HUDEP-2 (cell line): ENCODE measurements around the gene APLP1.
A peak's percentile ranks its signal among the peaks of the same experiment; 100 is the strongest.
"Not testable (repeated sequence)": the region's sequence is repeated elsewhere in the genome, so short reads cannot be mapped to it uniquely, and the experiment has no call there.

ENCODE experiments used
- DNase-seq, 76 experiments: peaks; one replicate each; lab custom pipeline; 2025; ENCODE audit not compliant: unreplicated experiment in 76 of 76; lab: John Stamatoyannopoulos, UW

The APLP1 gene

DNA sequence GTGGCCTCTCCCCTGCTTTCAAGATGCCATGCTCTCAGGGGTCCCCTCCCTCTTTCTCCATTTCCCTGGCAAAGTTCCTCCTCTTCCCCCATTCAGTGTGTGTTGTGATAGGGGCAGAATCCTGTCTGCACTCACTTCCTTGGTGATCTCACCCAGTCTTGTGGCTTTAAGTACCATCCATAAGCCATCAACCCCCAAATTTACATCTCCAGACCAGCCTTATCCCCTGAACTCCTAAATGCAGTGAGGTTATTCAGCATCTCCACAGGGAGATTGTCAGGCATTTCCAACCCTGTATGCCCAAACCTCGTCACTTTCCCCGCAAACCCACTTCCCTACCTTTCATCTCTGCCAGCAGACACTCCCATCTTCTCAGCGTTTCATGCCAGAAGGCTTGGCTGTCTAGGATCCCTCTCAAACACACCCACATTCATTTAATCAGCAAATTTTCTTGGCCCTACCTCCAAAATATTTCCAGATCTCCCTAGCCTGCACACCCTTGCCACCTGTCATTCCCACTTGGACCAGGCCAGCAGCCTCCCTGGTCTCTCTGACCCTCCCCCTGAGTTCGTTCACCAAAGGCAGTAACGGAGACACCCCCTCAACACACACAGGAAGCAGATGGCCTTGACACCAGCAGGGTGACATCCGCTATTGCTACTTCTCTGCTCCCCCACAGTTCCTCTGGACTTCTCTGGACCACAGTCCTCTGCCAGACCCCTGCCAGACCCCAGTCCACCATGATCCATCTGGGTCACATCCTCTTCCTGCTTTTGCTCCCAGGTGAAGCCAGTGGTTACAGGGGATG is 33.7 kb downstream of the APLP1 start, which contains the start of gene HCST:
Gene HCST (plus strand): TSS at position 676 of the 808 bp plus-strand sequence. CDS start 65 bp downstream, at position 741.
- peak in 5 of 76 experiments; percentile 10 to 26 (median 14) for DNase-seq

DNA sequence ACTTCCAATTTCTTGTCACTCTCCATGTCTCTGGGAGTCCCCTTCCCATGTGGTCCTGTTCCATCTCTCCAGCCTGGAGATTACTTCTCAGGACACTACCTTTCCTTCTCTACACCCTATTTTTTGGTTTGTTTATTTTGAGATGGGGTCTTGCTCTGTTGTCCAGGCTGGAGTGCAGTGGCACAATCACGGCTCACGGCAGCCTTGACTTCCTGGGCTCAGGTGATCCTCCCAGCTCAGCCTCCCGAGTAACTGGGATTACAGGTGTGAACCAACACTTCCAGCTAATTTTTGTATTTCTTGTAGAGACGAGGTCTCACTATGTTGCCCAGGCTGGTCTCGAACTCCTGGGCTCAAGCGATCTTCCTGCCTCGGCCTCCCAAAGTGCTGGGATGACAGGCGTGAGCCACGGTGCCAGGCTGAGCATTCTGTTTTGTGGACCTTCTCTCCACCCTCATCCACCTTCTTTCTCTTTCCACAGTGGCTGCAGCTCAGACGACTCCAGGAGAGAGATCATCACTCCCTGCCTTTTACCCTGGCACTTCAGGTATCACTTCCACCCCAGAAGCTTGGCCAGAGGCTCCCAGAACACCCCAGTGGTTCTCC is 34.6 kb downstream of the APLP1 start:
- no peak for DNase-seq

DNA sequence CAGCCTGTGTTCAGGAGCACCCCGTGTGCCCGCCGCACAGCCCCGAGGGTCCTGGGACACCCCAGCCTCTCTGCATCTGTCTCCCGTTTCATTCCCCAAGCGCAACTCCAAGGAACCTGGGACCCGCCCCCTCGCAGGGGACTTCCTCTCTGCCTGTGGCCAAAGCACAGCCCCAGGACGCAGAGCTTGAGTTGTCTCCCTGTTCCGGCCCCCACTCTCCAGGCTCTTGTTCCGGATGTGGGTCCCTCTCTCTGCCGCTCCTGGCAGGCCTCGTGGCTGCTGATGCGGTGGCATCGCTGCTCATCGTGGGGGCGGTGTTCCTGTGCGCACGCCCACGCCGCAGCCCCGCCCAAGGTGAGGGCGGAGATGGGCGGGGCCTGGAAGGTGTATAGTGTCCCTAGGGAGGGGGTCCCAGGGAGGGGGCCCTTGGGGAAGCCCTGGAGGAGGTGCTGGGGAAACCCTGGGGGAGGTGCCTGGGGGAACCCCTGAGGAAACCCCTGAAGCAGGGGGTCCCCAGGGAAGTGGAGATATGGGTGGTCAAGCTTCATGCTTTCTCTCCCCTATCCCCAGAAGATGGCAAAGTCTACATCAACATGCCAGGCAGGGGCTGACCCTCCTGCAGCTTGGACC is 35.3 kb downstream of the APLP1 start:
- DNase-seq = peak in 70 of 76 experiments; percentile 22 to 89 (median 72)

DNA sequence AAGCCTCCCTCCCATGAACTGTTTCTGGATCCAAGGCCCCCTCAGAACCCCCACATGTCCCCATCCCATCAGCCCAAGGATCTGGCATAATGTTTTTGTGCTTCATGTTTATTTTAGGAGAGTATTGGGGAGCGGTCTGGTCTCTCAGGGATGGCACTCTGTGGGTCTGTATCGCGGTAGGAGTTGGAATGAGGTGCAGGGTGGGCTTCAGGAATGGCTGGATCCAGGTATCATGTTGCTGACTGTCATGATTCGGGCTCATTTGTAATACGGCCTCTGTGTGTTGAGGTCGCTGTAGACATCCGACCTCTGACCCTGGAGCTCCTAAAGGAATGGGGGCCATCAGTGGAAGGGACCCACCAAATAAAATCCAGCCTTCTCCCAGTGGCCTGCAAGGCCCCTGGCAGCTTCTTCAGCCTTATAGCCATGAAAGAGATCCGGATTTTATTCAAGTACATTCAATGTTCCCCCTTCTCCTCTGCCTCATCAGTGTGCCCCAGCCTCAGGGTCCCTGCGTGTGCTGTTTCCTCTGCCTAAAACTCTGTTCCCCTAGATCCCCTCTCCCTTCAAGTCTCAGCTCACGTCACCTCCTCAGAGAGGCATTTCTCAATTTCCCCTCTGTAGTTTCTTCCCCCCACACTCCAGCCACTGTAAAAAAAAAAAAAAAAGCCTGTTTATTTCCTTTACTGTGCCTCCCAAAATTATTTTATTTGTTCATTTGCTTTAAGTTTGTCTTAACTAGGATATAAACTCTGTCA is 36.1 kb downstream of the APLP1 start:
- no peak for DNase-seq

DNA sequence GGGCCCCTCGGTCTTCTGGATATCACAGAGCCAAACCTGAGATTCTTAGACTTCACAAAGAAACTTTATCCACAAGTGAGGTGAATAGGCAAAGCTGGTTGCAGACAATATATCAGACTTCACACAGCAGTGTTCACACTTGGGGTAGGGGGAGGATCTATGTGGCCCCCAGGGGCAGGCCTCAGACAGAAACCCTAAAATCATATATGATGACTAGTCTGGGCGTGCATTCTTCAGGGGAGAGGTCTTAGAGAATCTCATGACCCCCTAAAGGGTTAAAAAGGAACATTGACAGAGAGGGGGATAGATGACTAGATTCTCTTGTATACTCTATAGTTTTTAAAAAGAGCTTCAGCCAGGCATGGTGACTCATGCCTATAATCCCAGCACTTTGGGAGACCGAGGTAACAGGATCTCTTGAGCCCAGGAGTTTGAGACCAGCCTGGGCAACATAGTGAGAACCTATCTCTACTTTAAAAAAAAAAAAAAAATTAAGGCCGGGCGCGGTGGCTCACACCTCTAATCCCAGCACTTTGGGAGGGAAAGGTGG is 36.9 kb downstream of the APLP1 start:
- DNase-seq = no peak

DNA sequence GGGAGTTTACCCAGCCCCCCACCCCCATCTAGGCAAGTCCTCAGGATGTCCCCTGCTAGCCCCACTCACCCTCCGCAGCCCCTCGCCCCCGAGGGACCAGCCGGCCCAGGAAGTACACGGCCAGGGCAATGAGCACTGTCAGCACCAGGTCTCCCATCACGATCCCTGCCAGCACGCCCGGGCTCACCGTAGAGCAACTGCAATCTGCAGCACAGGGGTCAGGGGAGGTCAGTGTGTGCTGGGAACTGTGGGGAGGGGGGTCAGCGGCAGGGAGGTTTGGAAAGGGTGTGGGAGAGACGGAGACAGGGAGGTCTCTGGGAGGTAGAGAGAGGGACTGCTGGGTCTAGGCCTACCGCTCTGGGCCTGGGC is 39.0 kb downstream of the APLP1 start:
- DNase-seq = no peak

DNA sequence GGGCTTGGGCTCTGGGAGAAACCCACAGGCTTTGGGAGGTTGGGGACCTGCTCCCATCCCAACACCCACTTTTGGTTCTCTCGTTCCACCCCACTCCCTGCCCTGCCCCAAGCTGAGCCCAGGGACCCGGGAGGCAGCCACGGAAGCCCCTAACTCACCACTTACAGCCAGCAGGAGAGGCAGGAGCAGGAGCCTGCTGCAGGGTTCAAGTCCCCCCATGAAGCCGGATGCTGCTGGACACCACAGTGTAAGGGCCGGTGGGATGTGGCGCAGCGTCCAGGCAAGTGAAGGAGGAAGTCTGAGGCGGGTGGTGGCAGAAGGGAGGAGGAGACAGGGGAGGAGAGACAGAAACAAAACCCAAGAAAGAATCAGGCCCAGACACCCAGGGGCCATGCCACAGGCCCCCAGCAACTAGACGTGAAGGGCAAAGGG is 39.7 kb downstream of the APLP1 start, which contains the start of gene TYROBP:
Gene TYROBP (minus strand): TSS at position 286 of the 432 bp plus-strand sequence. CDS start 67 bp downstream, at position 219.
- no peak for DNase-seq

DNA sequence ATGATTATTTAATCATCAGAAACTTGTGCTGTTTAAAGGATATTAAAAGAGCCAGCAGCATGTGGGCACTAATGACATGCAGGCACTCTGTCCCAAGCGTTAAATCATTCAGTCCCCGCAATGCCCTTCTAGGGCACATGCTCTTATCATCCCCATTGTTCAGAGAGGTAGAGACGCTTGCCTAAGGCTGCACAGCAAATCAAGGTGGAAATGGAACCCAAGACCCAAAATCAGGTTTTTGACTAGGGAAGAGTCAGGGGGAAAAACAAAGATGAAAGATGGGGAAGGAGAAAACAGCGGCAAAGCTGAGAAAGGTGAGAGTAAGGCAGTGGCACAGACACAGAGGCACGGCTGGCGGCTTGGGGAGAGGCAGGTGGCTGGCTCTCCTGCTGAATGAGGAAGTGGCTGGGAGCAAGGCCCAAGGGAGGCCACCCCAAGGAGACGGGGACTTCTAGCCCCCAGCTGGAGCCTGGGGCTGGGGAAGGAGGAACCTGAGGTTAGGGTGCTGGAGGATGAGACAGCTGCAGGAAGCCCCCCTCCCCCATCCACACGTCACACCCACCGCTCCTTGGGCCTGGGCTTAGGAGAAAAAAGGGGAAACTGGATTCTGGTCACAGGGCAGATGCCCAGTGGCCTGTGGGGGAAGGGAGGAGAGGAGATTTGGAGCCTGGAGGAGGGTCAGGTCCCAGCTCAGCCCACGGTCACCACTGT is 40.8 kb downstream of the APLP1 start:
- peak in 2 of 76 experiments; percentile 9 to 12 for DNase-seq

DNA sequence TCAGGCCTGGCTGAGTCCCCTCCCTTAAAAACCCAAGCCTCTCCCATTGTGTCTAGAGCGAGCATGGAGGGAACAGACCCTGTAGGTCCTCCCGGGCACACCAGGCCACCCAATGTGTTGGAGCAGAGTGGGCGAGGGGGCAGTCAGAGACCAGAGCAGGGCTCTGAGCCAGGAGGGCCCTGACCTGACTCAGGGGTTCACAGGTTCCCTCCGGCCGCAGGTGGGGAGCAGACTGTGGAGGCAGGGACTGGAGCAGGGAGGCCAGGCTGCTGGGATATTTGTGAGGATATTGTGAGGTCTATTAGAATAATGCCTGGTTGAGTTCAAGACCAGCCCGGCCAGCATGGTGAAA is 41.3 kb downstream of the APLP1 start:
- no peak for DNase-seq

DNA sequence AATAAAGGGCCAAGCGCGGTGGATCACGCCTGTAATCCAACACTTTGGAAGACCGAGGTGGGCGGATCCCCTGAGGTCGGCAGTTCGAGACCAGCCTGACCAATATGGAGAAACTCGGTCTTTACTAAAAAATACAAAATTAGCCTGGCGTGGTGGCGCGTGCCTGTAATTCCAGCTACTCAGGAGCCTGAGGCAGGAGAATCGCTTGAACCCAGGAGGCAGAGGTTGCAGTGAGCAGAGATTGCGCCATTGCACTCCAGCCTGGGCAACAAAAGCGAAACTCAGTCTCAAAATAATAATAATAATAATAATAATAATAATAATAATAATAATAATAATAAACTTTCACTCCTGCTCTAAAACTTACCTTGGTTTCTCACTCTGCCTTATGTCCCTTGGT is 42.0 kb downstream of the APLP1 start:
- DNase-seq = not testable (repeated sequence)

DNA sequence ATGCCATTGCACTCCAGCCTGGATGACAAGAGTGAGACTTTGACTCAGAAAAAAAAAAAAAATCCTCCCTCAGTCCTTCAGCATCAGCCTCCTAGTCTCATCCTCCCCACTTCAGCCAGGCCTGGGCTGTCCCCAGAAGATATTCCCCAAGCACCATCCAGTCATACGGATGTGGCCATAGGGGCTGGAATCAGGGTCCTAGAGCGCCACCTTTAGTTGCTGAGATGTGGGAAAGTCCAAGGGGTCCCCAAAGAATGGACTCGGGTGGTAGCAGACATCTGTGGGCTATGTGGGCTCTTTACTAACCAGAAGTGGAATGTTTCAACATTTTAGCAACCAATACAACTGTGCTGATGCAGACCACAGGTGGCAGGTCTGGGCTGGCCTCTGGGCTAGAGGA is 42.8 kb downstream of the APLP1 start:
- no peak for DNase-seq

DNA sequence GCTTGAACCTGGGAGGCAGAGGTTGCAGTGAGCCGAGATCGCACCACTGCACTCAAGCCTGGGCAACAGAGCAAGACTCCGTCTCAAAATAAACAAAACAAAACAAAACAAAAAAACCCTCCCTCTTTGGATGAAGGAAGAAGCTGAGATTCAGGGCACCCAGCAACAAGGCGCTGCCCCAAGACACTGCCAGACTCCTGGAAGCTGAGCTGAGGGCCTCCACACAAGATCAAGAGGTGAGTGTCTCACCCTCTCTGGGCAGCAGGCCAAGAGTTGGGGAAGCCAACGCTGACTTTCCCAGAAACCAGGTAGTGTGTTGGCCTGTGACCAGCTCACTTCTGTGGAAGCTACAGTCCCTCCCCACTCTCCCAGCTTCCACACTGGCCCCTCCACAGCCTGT is 43.4 kb downstream of the APLP1 start:
- DNase-seq = no peak

DNA sequence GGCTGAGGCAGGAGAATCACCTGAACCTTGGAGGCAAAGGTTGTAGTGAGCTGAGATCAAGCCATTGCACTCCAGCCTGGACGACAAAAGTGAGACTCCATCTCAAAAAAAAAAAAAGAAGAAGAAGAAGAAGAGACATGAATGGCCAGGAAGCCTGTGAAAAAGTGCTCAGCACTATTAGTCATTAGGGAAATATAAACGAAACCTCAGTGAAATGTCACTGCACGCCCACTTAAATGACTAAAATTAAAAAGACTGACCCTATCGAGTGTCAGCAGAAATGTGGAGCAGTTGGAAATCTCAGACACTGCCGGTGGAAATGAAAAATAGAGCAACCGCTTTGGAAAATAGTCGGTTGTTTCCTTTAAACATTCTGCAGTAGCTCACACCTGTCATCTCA is 45.2 kb downstream of the APLP1 start:
- DNase-seq = no peak

DNA sequence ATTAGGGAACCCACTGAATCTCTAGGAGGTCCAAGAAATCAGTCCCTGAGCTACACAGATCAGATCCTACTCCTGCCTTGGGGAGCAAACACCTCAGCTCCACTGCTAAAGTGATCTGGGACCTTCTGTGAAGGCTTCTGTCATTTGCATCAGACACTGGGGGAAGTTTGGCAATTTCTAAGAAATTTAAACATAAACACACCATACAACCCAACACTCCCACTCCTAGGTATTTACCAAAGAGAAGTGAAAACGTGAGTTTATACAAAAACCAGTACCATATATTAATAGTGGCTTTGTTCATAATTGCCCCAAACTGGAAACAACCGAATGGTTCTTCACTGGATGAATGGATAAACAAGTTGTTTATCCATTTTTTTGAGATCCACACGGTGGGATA is 47.1 kb downstream of the APLP1 start:
- no peak for DNase-seq

DNA sequence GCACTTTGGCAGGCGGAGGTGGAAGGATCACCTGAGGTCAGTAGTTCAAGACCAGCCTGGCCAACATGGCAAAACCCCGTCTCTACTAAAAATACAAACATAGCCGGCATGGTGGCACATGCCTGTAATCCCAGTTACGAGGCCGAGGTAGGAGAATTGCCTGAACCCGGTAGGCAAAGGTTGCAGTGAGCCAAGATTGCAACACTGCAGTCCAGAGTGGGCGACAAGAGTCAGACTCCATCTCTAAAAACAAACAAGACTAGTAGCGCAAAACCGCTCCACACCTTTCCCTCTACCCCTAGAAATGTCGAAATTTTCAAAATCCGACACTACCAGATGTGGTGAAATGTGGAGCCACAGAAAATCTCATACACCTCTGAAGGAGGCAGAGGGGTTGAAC is 50.9 kb downstream of the APLP1 start:
- DNase-seq = no peak

DNA sequence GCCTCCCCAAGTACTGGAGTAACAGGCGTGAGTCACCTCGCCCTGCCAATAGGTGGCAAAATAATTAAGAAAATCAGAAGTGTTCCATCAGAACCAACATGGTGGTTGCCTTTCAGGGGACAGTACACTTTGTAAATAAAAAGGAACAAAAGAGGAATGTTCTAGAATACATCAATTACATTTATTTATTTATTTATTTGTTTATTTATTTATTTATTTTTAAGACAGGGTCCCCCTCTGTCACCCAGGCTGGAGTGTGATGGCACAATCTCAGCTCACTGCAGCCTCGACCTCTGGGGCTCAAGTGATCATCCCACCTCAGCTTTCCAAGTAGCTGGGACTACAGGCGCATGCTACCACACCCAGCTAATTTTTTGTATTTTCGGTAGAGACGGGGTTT is 52.6 kb downstream of the APLP1 start:
- DNase-seq = no peak

DNA sequence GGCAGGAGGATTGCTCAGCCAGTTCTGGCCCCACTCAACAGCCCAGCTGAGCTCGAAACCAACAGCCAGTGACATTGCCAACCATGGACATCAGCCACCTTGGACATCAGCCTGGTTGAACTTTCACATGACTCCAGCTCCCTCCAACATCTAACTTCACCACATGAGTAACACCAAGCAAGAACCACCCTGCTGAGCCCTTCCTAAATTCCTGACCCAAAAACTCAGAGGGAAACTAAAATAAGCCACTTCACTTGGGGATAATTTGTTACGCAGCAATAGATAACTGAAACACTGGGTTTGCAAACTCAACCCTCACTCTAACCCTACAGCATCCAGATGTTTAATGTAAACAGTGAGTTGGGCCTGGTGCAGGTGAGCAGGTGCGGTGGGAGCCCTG is 57.1 kb downstream of the APLP1 start:
- DNase-seq = no peak

DNA sequence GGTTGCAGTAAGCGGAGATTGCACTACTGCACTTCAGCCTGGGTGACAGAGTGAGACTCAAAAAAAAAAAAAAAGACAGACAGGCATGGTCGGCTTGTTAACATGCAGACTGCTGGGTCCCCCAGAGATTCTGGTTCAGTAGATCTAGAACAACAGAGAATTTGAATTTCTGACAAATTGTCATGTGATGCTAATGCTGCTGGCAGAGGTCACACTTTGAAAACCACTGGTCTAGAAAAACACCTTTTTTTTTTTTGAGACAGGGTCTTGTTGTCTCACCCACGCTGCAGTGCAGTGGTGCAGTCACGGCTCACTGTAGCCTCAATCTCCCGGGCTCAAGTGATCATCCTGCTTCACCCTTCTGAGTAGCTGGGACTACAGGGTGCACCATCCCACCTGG is 60.1 kb downstream of the APLP1 start:
- DNase-seq = no peak
